Activated T-cell treated with anti-CD3 and anti-CD28 coated beads for 48 hours (primary cell): ENCODE measurements around the gene TECR.
"Not testable (repeated sequence)": the region's sequence is repeated elsewhere in the genome, so short reads cannot be mapped to it uniquely, and the experiment has no call there.

Experiments used
- DNase-seq: peaks from one replicate; pipeline ENCODE4 v3.0.0-alpha.2; 2020; ENCODE audit warnings: low read depth

TECR gene

GRCh38 chr19:14536926-14537692, 7.7 kb downstream of the TECR start:
- DNase-seq = peak; percentile 36

- DNase-seq = no peak
Measured at GRCh38 chr19:14540741-14541525, 11.5 kb downstream of the TECR start.

- DNase-seq = not testable (repeated sequence)
Measured at GRCh38 chr19:14541979-14542378, 12.6 kb downstream of the TECR start.

GRCh38 chr19:14542711-14543328, 13.4 kb downstream of the TECR start:
- DNase-seq = no peak

GRCh38 chr19:14544047-14544446, 14.7 kb downstream of the TECR start:
- no peak for DNase-seq

GRCh38 chr19:14544977-14545715, 15.8 kb downstream of the TECR start:
- DNase-seq = no peak

GRCh38 chr19:14545716-14546082, 16.3 kb downstream of the TECR start:
- DNase-seq = no peak

- DNase-seq = no peak
Measured at GRCh38 chr19:14550201-14550754, 20.9 kb downstream of the TECR start.

GRCh38 chr19:14551134-14552005, 22.0 kb downstream of the TECR start:
- peak; percentile 60 for DNase-seq

GRCh38 chr19:14552006-14552360, 22.6 kb downstream of the TECR start:
- DNase-seq = not testable (repeated sequence)

GRCh38 chr19:14553042-14553938, 23.9 kb downstream of the TECR start:
- DNase-seq = no peak

- no peak for DNase-seq
Measured at GRCh38 chr19:14553939-14554243, 24.5 kb downstream of the TECR start.

- DNase-seq = no peak
Measured at GRCh38 chr19:14554382-14554812, 25.0 kb downstream of the TECR start.

GRCh38 chr19:14555918-14556661, 26.7 kb downstream of the TECR start:
- DNase-seq = peak; percentile 30

- DNase-seq = peak; percentile 80
Measured at GRCh38 chr19:14556662-14557188, 27.3 kb downstream of the TECR start.

GRCh38 chr19:14558370-14559066, 29.1 kb downstream of the TECR start:
- DNase-seq = no peak

- no peak for DNase-seq
Measured at GRCh38 chr19:14559916-14560775, 30.8 kb downstream of the TECR start.

- no peak for DNase-seq
Measured at GRCh38 chr19:14560776-14561108, 31.3 kb downstream of the TECR start.
